GM12865 (cell line): ENCODE results near the gene NPHP4.
A peak's percentile ranks its signal among the peaks of the same experiment; 100 is the strongest.

Experiments
- DNase-seq: peaks from one replicate; pipeline ENCODE4 v3.0.0; 2010; ENCODE audit warnings: low read depth
- H3K4me3 ChIP-seq: 2 replicates; pipeline ENCODE4 v1.5.1; 2011; ENCODE audit warnings: mild to moderate bottlenecking, low read depth, low read length, control low read depth
- TF ChIP-seq, protein P1 (sequence below): IDR thresholded peaks from 2 replicates; pipeline ENCODE4 v1.5.1; 2011; ENCODE audit warnings: low read length, control low read depth, low read depth, inconsistent platforms; ENCODE audit not compliant: insufficient read depth; ENCODE audit errors: missing control alignments

NPHP4 gene

DNA sequence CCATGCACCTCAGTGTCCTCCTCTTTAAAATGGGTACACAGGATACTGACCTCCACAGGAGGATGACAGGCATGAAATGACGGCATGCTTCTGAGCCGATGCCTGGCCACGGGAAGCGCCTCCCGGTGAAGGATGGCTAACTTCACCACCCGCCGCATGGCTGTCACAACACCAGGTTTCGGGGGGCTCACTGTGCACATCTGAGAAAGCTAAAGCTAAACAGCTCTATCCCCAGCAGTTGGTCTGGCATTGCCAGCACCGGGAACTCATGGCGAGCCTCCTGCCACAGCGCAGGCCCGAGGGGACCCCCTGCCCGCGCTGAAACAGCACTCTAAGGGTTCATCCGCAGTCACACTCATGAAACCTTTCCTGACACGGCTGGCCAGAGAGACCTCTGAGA, 16.0 kb downstream of the NPHP4 start:
- no peak for DNase-seq
- TF ChIP-seq, protein P1, sequence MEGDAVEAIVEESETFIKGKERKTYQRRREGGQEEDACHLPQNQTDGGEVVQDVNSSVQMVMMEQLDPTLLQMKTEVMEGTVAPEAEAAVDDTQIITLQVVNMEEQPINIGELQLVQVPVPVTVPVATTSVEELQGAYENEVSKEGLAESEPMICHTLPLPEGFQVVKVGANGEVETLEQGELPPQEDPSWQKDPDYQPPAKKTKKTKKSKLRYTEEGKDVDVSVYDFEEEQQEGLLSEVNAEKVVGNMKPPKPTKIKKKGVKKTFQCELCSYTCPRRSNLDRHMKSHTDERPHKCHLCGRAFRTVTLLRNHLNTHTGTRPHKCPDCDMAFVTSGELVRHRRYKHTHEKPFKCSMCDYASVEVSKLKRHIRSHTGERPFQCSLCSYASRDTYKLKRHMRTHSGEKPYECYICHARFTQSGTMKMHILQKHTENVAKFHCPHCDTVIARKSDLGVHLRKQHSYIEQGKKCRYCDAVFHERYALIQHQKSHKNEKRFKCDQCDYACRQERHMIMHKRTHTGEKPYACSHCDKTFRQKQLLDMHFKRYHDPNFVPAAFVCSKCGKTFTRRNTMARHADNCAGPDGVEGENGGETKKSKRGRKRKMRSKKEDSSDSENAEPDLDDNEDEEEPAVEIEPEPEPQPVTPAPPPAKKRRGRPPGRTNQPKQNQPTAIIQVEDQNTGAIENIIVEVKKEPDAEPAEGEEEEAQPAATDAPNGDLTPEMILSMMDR = no peak
- no peak overlapping the region for H3K4me3 ChIP-seq

DNA sequence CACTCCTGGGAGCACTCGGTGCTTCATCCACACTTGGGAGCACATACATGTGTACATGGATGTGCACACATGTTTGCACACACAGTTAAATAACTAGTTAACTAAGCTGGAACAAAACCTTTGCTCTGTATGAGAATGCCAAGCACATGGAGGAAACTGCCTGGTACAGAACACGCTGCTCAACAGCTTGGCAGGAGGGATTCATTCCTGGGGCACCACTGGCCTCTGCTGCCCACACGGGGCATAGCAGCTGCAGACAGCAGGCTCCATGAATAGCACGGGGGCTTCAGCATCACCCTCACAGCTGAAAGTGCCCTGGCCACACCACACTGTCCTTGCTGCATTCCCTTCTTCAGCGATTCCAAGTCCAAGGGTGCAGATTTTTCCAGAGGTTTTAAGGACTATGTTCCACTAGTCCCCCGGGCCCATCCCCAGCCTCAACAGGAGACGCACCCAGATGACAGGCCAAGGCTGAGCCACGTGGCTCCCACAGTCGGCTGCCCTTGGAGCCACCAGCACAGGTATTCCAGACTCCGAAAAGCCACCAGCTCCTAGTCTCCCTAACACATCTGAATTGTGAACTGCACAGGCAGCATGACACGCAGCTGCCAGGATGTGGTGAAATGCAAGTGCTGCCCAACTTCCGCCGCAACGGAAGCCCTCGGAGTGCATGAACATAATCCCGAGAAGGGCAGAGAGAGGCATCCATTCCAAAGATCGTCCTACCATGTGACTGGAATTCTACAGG, 16.9 kb downstream of the NPHP4 start:
- DNase-seq = peak; percentile 55
- H3K4me3 ChIP-seq = no peak overlapping the region
- TF ChIP-seq, protein P1 = peak; percentile 64

DNA sequence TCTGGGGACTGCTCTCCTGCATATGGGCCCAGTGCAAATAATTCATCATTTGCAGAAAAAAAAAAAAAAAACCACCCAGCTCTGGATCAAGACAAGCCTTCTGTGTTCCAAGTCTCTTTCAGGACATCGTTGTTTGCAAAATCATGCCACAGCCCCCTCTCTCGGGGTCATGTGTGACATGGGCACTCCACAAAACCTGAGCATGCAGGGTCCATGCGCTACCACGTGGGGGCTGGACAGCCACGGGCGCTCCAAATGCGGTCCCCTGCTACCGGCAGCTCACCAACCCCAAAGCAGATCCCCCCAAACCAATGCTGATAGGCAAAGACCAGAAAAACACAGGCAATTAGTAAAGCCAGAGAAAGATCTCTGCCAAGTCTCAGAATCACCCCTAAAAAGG, 17.6 kb downstream of the NPHP4 start:
- DNase-seq = no peak
- no peak overlapping the region for H3K4me3 ChIP-seq
- TF ChIP-seq, protein P1 = no peak

DNA sequence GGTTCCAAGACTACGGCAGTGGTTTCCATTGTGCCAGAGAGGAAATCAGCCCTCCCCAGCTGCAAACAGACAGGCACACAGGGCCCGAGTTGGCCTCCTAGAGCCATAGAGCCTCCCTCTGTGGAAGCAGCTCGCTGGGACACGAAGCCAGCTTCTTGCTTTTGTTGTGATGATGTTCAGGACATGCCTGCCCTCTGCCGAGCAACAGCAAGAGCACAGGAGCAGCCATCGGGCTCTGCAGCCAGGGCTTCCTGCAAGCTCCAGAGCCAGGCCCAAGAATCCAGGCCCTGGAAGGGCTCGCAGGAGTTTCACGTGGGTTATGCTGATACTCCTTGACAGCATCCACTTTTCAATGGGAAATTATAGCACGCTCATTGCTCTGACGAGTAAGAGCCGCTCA, 18.5 kb downstream of the NPHP4 start:
- no peak for DNase-seq
- TF ChIP-seq, protein P1 = no peak
- no peak overlapping the region for H3K4me3 ChIP-seq

DNA sequence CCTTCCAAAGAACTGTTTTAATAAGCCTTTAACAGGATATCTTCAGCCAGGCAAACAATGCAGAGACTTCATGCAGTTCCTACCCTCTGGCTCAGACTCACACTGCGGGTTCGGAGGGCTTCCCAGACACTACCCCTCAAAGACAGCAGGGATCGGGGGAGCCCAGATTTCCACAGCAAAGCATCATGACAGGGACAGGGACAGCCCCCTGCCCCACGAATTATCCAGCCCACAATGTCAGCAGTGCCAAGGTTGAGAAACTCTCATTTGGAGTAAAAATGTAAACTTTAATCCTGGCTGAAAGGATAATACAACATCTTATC, 20.1 kb downstream of the NPHP4 start:
- H3K4me3 ChIP-seq = no peak overlapping the region
- TF ChIP-seq, protein P1 = no peak

DNA sequence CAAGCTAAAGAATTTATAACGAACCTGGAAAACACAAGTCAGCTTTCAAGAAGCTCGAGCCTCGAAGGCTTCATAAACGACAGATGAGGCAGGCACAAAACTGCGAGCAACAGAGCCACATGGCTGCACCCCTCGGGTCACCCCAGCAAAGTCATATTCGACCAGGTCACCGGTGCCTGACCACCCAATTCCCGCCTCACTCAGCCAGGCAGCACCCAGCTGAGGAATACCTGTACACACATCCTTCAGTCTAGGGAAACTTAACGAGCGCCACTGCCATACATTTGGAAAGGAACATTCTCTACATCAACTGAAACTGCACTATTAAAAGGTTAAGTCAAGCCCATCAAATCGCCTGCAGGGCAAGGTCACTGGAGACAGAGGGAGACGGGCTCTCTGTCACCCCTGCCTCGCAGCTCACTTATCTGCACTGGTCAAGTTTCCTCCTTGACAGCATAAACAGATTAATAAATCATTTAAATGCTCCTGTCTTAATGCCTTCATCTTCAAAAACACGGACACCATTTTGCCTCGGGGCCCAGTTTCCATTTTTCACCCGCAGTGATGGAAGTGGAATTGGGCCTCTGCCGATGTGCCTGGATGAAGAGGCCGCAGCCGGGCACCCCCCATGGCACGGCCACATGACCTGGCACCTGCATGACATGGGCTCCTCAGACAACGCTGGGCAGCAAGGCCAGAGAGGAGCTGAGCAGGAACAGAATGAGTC, 20.6 kb downstream of the NPHP4 start:
- TF ChIP-seq, protein P1 = no peak
- no peak for DNase-seq

More for the DNA sequence above, 20.1 kb downstream of the NPHP4 start:
- DNase-seq = no peak

More for the DNA sequence above, 20.6 kb downstream of the NPHP4 start:
- no peak overlapping the region for H3K4me3 ChIP-seq
